Pulmonary artery endothelial cell (primary cell): ENCODE measurements around the gene ADORA2B. TPM values are rescaled to one million over a fixed set of nuclear protein-coding genes. Genes with fewer than 3 reads are reported as not detected.
"Not testable (repeated sequence)": the region's sequence is repeated elsewhere in the genome, so short reads cannot be mapped to it uniquely, and the experiment has no call there.

Experiments used
- DNase-seq: peaks from one replicate; pipeline ENCODE4 v3.0.0-alpha.2; 2011; ENCODE audit warnings: low read depth, low spot score
- total RNA-seq: library from RNA; depleted of rRNA; stranded (reverse); fragments of >200 nt; gene quantifications from 2 replicates; pipeline ENCODE4 v1.2.3, GENCODE V29; 2014

ADORA2B gene
- total RNA-seq, 1 donor from 2014 or later: 8.0 TPM

DNA sequence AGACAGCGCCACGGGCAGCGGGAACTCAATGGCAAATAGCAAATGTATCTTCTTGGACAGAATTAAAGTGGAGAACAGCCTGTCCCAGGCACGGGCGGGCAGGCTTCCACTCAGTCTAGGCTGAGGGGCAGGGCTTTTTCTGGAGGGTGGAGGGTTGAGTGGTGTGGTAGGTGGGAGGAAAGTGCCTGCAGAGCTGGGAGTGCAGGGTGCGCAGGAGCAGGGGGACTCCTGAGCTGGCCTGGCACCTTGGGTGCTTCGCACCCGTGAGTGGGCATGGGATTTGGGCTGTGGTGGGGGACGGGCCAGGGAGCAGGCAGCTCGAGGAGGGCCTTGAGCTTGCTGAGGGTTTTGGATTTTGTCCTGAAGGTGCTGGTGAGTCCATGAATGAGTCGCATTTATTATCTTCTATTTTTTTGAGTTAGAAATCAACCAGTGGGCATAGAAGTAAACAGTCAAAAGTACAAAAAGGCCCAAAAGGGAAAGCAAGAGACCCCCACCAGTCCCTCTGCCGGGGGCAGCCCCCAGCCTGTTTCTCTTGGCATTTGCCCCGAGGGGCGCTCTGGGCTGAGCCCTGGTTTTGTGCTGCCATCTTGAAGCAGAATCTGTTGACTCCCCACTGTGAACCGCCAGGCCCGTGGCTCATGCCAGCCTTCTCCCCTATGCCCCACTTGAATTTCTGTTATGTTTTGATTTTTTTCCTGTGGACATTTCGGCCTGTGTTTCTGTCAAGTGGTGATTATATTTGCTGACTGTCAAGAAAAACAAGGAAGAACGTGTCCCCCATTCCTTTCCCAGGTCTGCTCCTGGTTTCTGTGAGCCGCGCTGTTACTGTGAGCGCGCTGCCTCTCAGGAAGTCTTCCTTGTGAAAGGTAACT lies 8.2 kb downstream of the ADORA2B start:
- DNase-seq: no peak

DNA sequence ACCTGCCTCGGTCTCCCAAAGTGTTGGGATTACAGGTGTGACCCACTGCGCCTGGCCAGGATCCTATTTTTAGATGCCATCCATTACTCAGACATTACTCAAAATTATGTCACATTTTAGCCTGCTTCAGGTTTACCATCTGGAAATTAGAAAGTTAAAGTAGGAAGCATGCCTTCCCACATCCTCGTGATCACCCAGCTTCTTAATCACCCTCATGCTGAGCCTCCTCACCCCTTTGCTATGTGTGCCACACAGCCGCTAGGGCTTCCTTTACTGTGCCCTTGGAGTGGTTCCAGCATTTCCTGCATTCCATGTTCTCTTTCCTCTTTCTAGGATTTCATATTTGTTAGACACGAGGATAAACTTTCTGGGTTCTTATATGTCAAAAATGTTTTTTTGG lies 9.3 kb downstream of the ADORA2B start:
- peak; percentile 89 for DNase-seq

DNA sequence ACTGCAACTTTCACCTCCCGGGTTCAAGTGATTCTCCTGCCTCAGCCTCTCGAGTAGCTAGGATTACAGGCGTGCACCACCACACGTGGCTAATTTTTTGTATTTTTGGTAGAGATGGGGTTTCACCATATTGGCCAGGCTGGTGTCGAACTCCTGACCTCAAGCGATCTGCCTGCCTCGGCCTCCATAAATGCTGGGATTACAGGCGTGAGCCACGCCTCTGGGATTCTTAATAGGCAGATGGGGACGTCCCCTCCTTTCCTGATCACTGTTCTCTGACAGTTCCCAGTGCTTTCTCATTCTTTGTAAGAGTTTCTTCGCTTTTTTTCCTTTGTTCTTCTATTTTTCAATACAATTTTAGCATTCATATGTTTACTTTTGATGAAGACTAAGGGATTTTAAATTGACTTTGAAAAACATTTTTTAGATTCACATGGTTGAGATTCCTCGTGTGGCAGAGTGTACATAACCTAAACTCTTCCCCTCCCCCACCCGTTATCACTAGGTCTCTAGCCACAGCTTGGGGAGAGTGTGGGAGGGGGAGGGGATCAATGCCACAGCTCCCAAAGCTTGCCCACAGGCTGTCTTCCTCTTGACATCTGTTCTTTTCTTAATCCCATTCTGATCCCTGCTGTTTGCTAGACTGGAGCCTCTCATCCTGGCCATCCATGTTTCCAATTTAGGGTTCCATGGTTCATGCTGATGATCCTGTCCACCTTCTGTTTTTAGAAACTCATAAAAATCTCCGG lies 11.0 kb downstream of the ADORA2B start:
- no peak for DNase-seq

DNA sequence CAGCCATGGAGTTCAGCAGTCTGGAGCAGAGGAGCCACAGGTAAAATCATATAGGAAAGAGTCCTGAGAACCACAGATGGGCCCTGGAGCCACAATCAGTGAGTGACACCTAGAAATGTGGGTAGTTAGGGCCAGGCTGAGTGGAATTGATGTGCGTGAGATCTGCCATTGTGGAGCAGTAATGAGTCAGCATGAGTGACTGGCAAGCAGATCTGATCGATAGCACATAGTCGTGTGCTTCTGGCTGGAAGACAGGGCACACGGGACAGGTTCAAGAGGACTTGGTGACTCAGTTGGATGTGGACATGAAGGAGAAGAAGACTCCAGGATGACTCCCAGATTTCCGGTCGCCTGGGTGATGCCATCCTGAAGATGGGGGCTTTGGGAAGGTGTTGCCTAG lies 12.3 kb downstream of the ADORA2B start:
- DNase-seq: no peak

DNA sequence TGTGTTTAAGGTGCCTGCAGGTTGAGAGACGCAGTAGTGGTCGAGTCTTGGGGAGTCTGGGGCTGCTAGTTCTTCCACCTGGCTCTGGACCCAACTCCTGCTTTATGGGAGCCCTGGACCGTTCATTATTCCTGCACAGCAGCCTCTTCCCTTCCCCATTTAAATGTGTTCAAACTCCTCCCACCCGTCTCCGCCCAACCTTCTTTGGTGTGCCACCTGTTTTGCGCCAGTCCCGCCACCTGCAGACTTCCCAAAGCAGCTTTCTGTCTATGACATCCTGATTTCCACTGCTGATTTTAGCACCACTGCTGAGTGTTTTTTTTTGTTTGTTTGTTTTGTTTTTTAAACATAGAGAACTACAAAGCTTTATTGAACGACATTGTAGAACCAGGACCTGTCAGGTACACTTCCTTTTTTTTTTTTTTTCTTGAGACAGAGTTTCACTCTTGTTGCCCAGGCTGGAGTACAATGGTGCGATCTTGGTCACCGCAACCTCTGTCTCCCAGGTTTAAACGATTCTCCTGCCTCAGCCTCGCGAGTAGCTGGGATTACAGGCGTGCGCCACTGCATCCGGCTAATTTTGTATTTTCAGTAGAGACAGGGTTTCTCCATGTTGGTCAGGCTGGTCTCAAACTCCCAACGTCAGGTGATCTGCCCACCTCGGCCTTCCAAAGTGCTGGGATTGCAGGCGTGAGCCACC lies 12.8 kb downstream of the ADORA2B start:
- no peak for DNase-seq

DNA sequence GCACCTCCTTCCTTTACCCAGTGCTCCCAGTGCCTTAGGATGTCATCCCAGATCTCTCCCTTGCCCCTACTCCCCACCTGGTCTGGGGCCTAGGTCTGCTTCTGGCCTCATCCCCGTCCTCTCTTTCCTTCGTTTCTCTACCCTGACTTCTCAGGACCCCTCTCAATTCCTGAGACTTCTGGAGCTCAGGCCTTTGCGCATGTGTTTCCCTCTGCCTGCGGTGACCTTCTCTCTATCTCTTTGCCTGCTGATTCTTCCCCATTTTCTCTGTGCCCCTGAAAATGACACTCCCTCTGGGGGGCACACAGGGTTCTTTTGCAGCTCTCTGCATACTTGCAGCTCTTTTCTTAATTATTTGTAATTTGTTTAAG lies 13.5 kb downstream of the ADORA2B start:
- no peak for DNase-seq

DNA sequence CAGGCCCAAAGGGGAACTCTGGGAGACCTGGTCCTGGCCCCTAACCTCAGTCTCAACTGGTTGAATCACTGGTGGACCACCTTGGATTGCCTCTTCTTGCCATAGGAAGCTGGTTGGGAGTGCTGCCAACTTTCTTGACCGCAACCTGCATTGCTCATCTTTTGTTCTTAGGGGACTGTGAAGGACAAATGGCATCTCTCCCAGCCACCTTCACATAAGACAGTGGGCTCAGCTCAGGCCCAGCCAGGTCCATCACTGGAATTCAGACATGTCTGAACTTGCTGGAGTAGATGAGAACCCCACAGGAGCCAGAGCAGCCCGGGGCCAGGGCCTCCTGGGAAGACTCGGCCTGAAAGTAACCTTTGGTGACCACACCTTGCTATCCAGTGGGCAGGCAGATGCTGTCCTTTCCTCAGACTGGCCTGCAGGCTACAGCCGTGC lies 18.8 kb downstream of the ADORA2B start:
- no peak for DNase-seq

DNA sequence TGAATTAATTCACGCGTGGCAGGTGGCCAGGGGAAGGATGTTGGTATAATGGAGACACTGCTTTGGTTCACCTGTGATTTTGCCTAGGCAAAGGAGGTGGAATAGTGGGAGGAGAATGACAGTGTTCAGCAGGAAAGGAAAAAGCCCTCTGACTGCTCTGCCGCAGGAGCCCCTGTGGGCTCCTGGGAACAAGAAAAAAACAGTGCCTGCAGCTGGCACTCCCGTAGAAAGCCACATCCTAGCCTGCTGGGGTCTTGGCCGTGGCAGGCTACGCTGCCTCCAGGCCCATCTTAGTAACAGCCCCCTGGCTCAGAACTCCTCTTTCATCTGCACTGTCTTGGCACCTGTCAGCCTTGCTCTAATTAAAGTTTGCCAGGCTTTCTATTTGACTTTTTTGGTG lies 20.6 kb downstream of the ADORA2B start:
- no peak for DNase-seq

DNA sequence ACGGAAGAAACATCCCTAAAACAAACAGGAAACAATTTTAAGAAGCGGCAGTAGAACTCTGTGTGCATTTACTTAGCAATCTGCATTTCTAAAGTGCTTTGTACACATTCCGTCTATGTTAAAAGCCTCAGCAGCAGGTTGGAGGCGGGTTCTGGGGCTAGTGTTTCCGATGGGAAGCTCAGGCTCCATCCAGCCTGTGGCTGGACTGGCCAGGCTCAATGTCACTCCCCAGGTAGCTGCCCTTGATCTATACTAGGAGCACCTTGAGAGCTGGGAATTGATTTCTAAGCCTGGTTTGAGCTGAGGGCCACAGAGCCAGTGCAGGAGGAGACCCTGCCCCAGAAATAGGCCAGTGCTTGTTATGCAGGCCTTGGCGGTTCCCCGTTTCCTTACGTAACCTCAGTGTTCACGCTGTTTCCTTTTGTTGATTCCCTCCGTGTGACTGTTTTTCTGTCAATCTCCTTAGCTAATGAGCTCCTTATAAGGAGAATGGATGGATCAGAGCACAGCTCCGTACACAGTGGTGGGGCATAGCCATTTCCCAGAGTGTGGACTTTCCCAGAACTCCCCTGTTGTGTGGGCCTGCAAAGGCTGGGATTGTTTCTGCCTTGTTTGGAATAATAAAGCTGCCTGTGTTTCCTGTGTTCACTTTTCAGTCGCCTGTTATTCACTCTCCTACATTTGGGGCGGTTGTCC lies 21.4 kb downstream of the ADORA2B start:
- no peak for DNase-seq

DNA sequence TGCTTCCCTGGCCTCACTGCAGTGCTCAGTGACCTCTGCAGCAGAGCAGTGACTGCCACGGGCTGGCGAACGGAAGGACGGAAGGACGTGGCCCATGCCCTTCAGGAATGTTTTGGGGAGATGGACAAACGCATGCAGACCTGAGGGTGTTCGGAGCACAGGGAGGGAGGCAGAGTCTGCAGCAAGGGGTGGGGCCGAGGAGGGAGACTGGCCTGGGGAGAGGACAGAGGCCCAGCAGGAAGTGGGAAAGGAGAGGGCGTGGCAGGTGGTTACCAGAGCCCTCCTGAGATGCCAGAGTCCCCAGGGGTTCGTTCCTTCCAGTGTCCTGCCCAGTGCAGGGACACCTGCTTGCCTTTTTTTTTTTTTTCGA lies 21.9 kb downstream of the ADORA2B start:
- DNase-seq: no peak

DNA sequence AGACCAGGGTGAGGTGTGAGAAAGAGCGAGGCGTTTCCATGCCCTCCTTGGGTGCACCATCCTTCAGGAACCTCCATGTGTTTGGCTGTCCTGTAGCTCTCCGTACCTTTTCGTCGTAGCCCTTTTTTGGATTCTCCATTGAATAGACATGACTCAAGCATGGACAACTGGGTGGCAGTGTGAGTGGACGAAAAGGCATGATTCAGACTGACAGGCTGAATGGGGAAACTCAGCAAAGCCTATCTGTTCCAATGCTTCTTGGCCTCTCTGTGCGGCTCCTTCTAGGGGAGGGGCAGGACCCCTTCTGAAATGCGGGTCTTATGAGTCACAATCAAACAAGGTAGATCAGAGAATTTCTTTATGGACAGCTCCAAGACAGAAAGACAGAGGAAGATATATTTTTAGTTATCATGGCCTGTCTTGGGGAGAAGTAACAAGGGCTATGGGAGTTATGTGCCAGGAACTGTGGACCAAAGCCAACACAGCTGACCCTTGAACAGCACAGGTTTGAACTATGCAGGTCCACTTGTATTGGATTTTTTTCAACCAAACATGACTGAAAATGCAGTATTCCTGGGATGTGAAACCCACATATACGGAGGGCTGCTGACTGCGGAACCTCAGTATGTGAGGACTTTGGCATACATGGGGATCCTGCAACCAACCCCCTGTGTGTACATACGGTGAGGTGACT lies 22.9 kb downstream of the ADORA2B start:
- DNase-seq: no peak

DNA sequence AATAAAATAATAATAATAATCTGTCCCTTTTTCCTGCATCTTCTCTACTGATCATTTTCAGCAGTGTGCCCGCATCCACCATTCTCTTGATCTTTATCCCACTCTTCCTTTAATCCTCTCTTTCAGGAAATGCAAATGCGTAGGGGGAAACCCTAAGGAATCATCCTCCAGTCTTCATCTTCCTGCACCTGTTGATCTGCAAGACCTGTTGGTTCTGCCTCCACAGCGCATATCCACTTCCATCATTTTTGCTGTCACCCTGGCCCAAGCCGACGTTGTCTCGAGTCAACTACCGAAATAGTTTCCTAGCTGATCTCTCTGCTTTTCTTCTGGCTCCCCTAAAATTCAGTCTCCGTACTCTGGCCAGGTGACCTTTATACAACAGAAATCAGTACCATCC lies 24.5 kb downstream of the ADORA2B start:
- DNase-seq: no peak

DNA sequence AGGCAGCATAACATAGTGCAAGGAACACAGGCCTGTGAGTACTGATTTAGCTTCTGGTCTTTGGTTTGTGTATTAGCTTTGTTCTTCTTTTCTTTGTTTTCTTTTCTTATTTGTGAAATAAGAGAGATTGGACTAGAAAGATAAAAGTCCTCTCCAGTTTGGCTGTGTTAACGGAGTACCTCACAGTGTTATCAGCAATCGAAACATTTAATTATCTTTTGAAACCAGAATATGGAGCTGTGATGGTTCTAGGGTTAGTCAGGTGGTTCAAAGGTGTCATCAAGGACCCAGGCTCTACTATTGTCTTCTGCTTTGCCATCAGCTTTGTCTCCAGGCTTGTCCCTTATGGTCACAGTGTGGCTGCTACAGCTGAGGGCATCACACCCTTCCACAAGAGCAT lies 25.6 kb downstream of the ADORA2B start:
- DNase-seq: no peak

DNA sequence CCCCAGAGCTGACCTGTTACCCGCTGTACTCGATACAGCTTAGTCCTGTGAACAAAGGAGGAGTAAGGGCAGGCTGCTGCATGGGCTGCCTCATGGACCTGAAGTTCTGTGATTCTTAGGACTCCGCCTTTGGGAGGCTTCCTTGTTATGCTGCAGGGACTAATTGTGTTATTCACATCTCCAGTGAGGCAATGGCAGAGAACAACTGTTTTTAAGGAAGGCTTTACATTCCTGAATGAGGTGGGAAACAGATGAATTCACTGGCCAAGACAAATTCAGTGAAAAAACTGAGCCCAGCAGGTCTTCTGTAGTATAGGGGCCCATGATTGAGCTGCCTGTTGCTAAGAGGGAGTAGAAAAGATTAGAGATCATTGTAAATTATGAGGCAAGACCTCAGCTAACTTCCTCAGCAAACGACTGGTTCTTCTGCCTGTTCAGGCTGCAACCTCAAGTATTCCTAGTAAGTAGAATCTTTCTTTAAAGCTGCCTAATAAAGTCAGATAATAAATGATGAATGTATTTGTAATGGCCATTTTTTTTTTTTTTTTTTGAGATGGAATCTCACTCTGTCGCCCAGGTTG lies 26.3 kb downstream of the ADORA2B start:
- no peak for DNase-seq

DNA sequence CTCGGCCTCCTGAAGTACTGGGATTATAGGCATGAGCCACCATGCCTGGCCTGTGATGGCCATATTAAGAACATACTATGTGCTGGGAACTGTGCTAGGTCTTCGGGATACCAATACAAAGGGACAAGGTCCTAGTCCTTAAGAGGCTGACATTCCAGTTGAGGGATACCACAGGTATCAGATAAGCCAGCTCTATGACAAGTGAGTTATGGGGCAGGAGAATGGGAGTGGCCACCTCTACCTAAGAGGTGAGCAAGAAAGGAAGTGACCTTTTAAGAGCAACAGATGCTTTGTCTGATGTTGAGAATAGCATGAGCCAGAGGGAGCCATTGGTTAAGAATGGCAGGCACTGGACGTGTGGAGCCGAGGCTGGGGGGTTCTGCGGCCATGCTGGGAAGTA lies 27.0 kb downstream of the ADORA2B start:
- DNase-seq: no peak

DNA sequence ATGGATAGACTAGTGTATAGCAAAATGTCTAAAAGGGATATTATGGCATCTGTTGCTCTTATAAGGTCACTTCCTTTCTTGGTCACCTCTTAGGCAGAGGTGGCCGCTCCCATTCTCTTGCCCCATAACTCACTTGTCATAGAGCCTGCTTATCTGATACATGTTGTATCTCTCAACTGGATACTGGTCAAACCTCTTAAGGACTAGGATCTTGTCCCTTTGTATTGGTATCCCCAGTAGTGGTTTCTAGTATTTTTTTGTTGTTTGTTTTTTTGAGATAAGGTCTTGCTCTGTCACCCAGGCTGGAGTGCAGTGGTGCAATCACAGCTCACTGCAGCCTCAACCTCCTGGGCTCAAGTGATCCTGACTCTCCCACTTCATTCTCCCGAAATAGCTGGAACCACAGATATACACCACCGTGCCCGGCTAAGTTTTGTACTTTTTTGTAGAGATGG lies 27.6 kb downstream of the ADORA2B start:
- DNase-seq: no peak

DNA sequence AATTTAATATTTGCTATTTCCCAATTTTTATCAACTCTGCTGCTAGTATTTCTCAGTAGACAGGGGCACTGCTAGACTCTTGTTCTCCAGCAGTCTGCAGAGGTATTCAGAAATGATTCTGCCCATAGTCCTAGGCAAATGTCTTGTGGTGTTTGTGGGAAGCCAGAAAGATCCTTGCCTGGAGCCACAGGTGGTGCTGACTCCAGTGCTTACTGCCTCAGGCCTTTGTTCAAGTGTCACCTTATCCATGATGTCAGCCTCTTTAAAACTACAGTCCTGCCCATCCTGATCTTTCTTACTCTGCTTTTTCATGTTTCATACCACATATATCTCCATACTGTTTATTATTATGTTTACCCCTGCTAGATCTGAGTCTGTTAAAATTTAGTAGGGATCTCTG lies 28.1 kb downstream of the ADORA2B start:
- no peak for DNase-seq

DNA sequence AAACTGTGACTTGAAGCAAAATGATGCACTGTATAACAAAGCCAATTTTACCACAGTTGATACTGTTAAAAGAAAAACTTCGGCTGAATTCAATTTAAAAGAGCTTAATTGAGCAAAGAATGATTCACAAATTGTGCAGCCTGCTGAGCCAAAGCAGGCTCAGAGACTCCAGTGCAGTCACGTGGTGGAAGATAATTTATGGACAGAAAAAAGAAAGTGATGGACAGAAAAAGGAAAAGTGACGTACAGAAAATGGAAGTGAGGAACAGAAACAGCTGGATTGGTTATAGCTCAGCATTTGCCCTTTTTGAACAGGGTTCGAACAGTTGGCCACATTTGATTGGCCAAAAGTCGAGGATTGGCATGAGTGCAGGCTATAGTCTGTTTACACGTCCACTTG lies 28.9 kb downstream of the ADORA2B start:
- DNase-seq: no peak

DNA sequence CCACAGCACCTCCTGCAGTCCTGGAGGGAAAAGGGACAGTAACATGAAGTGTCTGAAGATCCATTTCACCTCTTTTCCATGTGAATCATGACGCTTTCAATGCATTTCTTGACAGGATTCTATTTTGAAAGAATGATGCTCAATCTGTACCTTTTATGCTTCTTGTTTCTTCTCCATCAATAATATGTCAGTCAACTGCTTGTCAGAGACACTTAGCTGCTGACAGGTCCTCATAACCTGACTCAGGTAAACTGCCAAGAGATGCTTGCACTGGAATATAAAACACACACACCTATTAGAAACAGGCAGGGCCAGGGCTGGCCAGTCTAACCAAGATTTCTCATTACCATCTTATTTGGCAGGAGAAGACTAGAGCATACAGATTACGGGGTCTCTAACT lies 33.0 kb downstream of the ADORA2B start:
- DNase-seq: no peak

DNA sequence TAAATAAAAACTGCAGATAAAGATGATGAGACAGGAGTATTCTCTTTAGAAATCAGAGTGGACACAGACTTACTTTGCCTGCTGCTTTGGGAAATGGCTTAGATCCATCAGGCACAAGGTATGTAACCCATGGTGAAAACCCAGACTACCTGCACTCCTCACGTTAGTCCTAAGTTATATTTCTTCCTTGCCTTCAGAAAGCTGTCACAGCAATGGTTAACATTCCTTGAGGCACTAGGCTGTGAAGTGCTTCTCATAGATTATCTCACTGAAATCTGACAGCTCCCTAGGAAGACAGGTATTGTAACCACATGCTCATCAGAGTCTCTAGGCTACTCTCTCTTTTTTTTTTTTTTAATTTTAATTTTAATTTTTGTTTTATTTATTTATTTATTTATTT lies 33.7 kb downstream of the ADORA2B start:
- no peak for DNase-seq

DNA sequence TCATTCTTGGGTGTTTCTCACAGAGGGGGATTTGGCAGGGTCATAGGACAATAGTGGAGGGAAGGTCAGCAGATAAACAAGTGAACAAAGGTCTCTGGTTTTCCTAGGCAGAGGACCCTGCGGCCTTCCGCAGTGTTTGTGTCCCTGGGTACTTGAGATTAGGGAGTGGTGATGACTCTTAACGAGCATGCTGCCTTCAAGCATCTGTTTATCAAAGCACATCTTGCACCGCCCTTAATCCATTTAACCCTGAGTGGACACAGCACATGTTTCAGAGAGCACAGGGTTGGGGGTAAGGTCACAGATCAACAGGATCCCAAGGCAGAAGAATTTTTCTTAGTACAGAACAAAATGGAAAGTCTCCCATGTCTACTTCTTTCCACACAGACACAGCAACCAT lies 34.1 kb downstream of the ADORA2B start:
- DNase-seq: not testable (repeated sequence)
